ENCODE results near the gene GNG2.
A peak's percentile ranks its signal among the peaks of the same experiment; 100 is the strongest.

GNG2 gene

GRCh38 chr14:51993285-51993920 is 133.0 kb downstream of the GNG2 start:
- DNase-seq (ENCODE audit: low read depth, low spot score), result no peak

GRCh38 chr14:51996148-51996746 is 135.8 kb downstream of the GNG2 start:
- DNase-seq (ENCODE audit: low read depth, low spot score), result no peak

GRCh38 chr14:51998348-51998747 is 137.9 kb downstream of the GNG2 start:
- no peak for DNase-seq (ENCODE audit: low read depth, low spot score)

- DNase-seq (ENCODE audit: low read depth, low spot score), result no peak
These were observed 138.7 kb downstream of the GNG2 start for GRCh38 chr14:51999084-51999483.

GRCh38 chr14:52000019-52000582 is 139.7 kb downstream of the GNG2 start:
- DNase-seq (ENCODE audit: low read depth, low spot score), result no peak

GRCh38 chr14:52000696-52001095 is 140.3 kb downstream of the GNG2 start:
- no peak for DNase-seq (ENCODE audit: low read depth, low spot score)

- no peak for DNase-seq (ENCODE audit: low read depth, low spot score)
These were observed 142.1 kb downstream of the GNG2 start for GRCh38 chr14:52002542-52002941.

- DNase-seq (ENCODE audit: low read depth, low spot score), result no peak
These were observed 142.9 kb downstream of the GNG2 start for GRCh38 chr14:52003324-52003723.

GRCh38 chr14:52005625-52006024 is 145.2 kb downstream of the GNG2 start:
- no peak for DNase-seq (ENCODE audit: low read depth, low spot score)

- DNase-seq (ENCODE audit: low read depth, low spot score), result no peak
These were observed 145.9 kb downstream of the GNG2 start for GRCh38 chr14:52006361-52006760.

GRCh38 chr14:52007211-52007610 is 146.8 kb downstream of the GNG2 start:
- DNase-seq (ENCODE audit: low read depth, low spot score), result no peak

GRCh38 chr14:52007637-52008036 is 147.2 kb downstream of the GNG2 start:
- DNase-seq (ENCODE audit: low read depth, low spot score), result no peak

GRCh38 chr14:52008136-52008535 is 147.7 kb downstream of the GNG2 start:
- DNase-seq (ENCODE audit: low read depth, low spot score), result no peak

GRCh38 chr14:52010173-52010693 is 149.8 kb downstream of the GNG2 start:
- DNase-seq (ENCODE audit: low read depth, low spot score), result no peak

GRCh38 chr14:52011523-52011922 is 151.1 kb downstream of the GNG2 start:
- DNase-seq (ENCODE audit: low read depth, low spot score), result no peak

- peak; percentile 84 for DNase-seq (ENCODE audit: low read depth, low spot score)
These were observed 152.2 kb downstream of the GNG2 start for GRCh38 chr14:52012635-52013034.

GRCh38 chr14:52013984-52014600 is 153.7 kb downstream of the GNG2 start:
- DNase-seq (ENCODE audit: low read depth, low spot score), result no peak

- no peak for DNase-seq (ENCODE audit: low read depth, low spot score)
These were observed 154.3 kb downstream of the GNG2 start for GRCh38 chr14:52014601-52015267.

GRCh38 chr14:52015411-52016030 is 155.1 kb downstream of the GNG2 start:
- no peak for DNase-seq (ENCODE audit: low read depth, low spot score)

GRCh38 chr14:52018252-52018651 is 157.8 kb downstream of the GNG2 start:
- DNase-seq (ENCODE audit: low read depth, low spot score), result no peak

GRCh38 chr14:52018970-52019369 is 158.6 kb downstream of the GNG2 start:
- no peak for DNase-seq (ENCODE audit: low read depth, low spot score)
